H9 (cell line): ENCODE data around the gene GLCCI1. TPM values are rescaled to one million over a fixed set of nuclear protein-coding genes. Genes with fewer than 3 reads are reported as not detected.

Experiments
- DNase-seq: peaks from one replicate; pipeline ENCODE4 v3.0.0-alpha.2; 2017
- H2AFZ ChIP-seq: one replicate; pipeline ENCODE4 v1.6.1; 2013; ENCODE audit warnings: mild to moderate bottlenecking, low read length, control low read depth, moderate library complexity
- H2AK5ac ChIP-seq: 2 replicates; pipeline ENCODE4 v1.6.1; 2013; ENCODE audit warnings: low read length, control low read depth, mixed read lengths; ENCODE audit not compliant: insufficient read length
- H2BK120ac ChIP-seq: one replicate; pipeline ENCODE4 v1.6.1; 2013; ENCODE audit warnings: low read depth, mild to moderate bottlenecking, low read length, control low read depth, inconsistent platforms; ENCODE audit not compliant: poor library complexity, severe bottlenecking
- H2BK12ac ChIP-seq: 2 replicates; pipeline ENCODE4 v1.6.1; 2013; ENCODE audit warnings: low read length, control low read depth, mixed read lengths, low read depth; ENCODE audit not compliant: insufficient read length
- H2BK15ac ChIP-seq: 2 replicates; pipeline ENCODE4 v1.6.1; 2013; ENCODE audit warnings: low read depth, low read length, control low read depth
- H2BK20ac ChIP-seq: one replicate; pipeline ENCODE4 v1.6.1; 2013; ENCODE audit warnings: low read depth, mild to moderate bottlenecking, low read length, control low read depth, inconsistent platforms; ENCODE audit not compliant: poor library complexity, severe bottlenecking
- H2BK5ac ChIP-seq: 2 replicates; pipeline ENCODE4 v1.6.1; 2013; ENCODE audit warnings: low read length, control low read depth, mixed read lengths; ENCODE audit not compliant: insufficient read length
- H3K14ac ChIP-seq: 2 replicates; pipeline ENCODE4 v1.6.1; 2013; ENCODE audit warnings: low read length, control low read depth; ENCODE audit not compliant: insufficient read depth
- H3K18ac ChIP-seq: 2 replicates; pipeline ENCODE4 v1.6.1; 2013; ENCODE audit warnings: low read depth, mild to moderate bottlenecking, mixed read lengths, low read length, control low read depth; ENCODE audit not compliant: insufficient read length
- H3K23ac ChIP-seq: 2 replicates; pipeline ENCODE4 v1.6.1; 2013; ENCODE audit warnings: low read length, control low read depth, mixed read lengths, low read depth; ENCODE audit not compliant: insufficient read length
- H3K23me2 ChIP-seq: 2 replicates; pipeline ENCODE4 v1.6.1; 2013; ENCODE audit warnings: low read depth, mild to moderate bottlenecking, mixed read lengths, low read length, control low read depth; ENCODE audit not compliant: insufficient read length, poor library complexity, severe bottlenecking
- H3K27ac ChIP-seq: 2 replicates; pipeline ENCODE4 v1.5.1; 2013; ENCODE audit warnings: low read length, control low read depth, mixed read lengths, low read depth; ENCODE audit not compliant: insufficient read length
- H3K27me3 ChIP-seq: 2 replicates; pipeline ENCODE4 v1.6.1; 2013; ENCODE audit warnings: low read length, control low read depth, inconsistent platforms; ENCODE audit not compliant: insufficient read depth
- H3K4ac ChIP-seq: 2 replicates; pipeline ENCODE4 v1.6.1; 2013; ENCODE audit warnings: low read depth, mild to moderate bottlenecking, control low read depth, inconsistent platforms, low read length, moderate library complexity
- H3K4me1 ChIP-seq: 2 replicates; pipeline ENCODE4 v1.6.1; 2013; ENCODE audit warnings: low read length, control low read depth, inconsistent platforms; ENCODE audit not compliant: insufficient read depth
- H3K4me2 ChIP-seq: 2 replicates; pipeline ENCODE4 v1.6.1; 2013; ENCODE audit warnings: low read length, control low read depth, mixed read lengths; ENCODE audit not compliant: insufficient read length, insufficient read depth
- H3K56ac ChIP-seq: 2 replicates; pipeline ENCODE4 v1.6.1; 2013; ENCODE audit warnings: low read depth, mild to moderate bottlenecking, mixed read lengths, low read length, control low read depth; ENCODE audit not compliant: insufficient read length
- H3K79me1 ChIP-seq: 2 replicates; pipeline ENCODE4 v1.6.1; 2013; ENCODE audit warnings: low read depth, mild to moderate bottlenecking, moderate library complexity, low read length, control low read depth, inconsistent platforms; ENCODE audit not compliant: insufficient read depth, poor library complexity, severe bottlenecking
- H3K79me2 ChIP-seq: 2 replicates; pipeline ENCODE4 v1.6.1; 2013; ENCODE audit warnings: low read length, control low read depth, inconsistent platforms; ENCODE audit not compliant: insufficient read depth
- H3K9ac ChIP-seq: 2 replicates; pipeline ENCODE4 v1.6.1; 2013; ENCODE audit warnings: low read length, control low read depth, mixed read lengths; ENCODE audit not compliant: insufficient read length; ENCODE audit errors: extremely low read depth
- H3K9me3 ChIP-seq: one replicate; pipeline ENCODE4 v1.6.1; 2013; ENCODE audit warnings: low read depth, low read length, inconsistent platforms; ENCODE audit not compliant: control insufficient read depth
- H3T11ph ChIP-seq: one replicate; pipeline ENCODE4 v1.6.1; 2013; ENCODE audit warnings: mild to moderate bottlenecking, low read length, control low read depth, inconsistent platforms
- H4K20me1 ChIP-seq: one replicate; pipeline ENCODE4 v1.6.1; 2013; ENCODE audit not compliant: control insufficient read depth, insufficient read length, insufficient read depth
- H4K5ac ChIP-seq: 2 replicates; pipeline ENCODE4 v1.6.1; 2013; ENCODE audit warnings: low read depth, mild to moderate bottlenecking, mixed read lengths, low read length, control low read depth; ENCODE audit not compliant: insufficient read length
- H4K8ac ChIP-seq: replicated peaks from 2 replicates; pipeline ENCODE4 v1.6.1; 2013; ENCODE audit warnings: low read length, control low read depth, mixed read lengths, low read depth; ENCODE audit not compliant: insufficient read length
- H4K91ac ChIP-seq: 2 replicates; pipeline ENCODE4 v1.6.1; 2013; ENCODE audit warnings: low read depth, mild to moderate bottlenecking, moderate library complexity, mixed read lengths, low read length, control low read depth; ENCODE audit not compliant: insufficient read length
- H3K27ac Mint-ChIP-seq, 3 experiments: 2 replicates in 2 of 3; 3 replicates in 1 of 3; pipeline ENCODE4 v1.8.0; 2020 to 2021; ENCODE audit warnings: mixed read lengths in 3 of 3, mild to moderate bottlenecking in 1 of 3, moderate library complexity in 1 of 3
- H3K27me3 Mint-ChIP-seq: 2 replicates; pipeline ENCODE4 v1.8.0; 2021; ENCODE audit warnings: low read depth, mild to moderate bottlenecking, moderate library complexity, mixed read lengths
- H3K36me3 Mint-ChIP-seq, 3 experiments: 2 replicates in 2 of 3; 3 replicates in 1 of 3; pipeline ENCODE4 v1.8.0; 2020 to 2021; ENCODE audit warnings: low read depth in 3 of 3, mixed read lengths in 3 of 3; ENCODE audit not compliant: insufficient read depth in 1 of 3
- H3K4me1 Mint-ChIP-seq, 2 experiments: 2 replicates each; pipeline ENCODE4 v1.8.0; 2020; ENCODE audit warnings: mixed read lengths in 2 of 2
- H3K4me3 Mint-ChIP-seq, 2 experiments: 2 replicates in 1 of 2; 3 replicates in 1 of 2; pipeline ENCODE4 v1.8.0; 2020 to 2021; ENCODE audit warnings: mild to moderate bottlenecking in 2 of 2, mixed read lengths in 2 of 2, moderate library complexity in 1 of 2
- H3K9me3 Mint-ChIP-seq, 2 experiments: 2 replicates in 1 of 2; 3 replicates in 1 of 2; pipeline ENCODE4 v1.8.0; 2020; ENCODE audit warnings: mild to moderate bottlenecking in 2 of 2, mixed read lengths in 2 of 2, moderate library complexity in 1 of 2
- CTCF ChIP-seq: fragments of 200-600 bp; sonication (generic); conservative IDR thresholded peaks from 3 replicates; pipeline ENCODE4 v1.8.0; 2021; ENCODE audit warnings: antibody characterized with exemption, mild to moderate bottlenecking
- WGBS: extraction: QIAGEN DNeasy Blood & Tissue Kit; methylation state at CpG from one replicate; pipeline ENCODE4 v1.1.7; 2013; ENCODE audit warnings: missing lambda C conversion rate, low lambda C conversion rate, mixed read lengths; ENCODE audit not compliant: insufficient read length; ENCODE audit errors: extremely low coverage; 5-methylcytosine and 5-hydroxymethylcytosine counted together
- total RNA-seq: library from RNA; stranded (reverse); gene quantifications from 2 replicates; pipeline ENCODE4 v1.2.1, GENCODE V29; 2021

Gene GLCCI1
- total RNA-seq, 1 experiment from 2014 or later = 19.1 TPM

GRCh38 chr7:7946486-7946885 lies 22.1 kb upstream of the GLCCI1 start:
- Histone ChIP-seq H3K23me2 (no peaks in the 10 kb centered on the region), H4K5ac (no peak overlapping the region), H4K8ac (no peak overlapping the region), H2BK120ac (no peak overlapping the region), H3K23ac (no peak overlapping the region), H2BK12ac (no peak overlapping the region), H3K9ac (no peak overlapping the region), H2BK5ac (no peak overlapping the region), H3K4ac (no peak overlapping the region), H2BK20ac (no peak overlapping the region), H3K9me3 (no peaks in the 10 kb centered on the region), H2AK5ac (no peak overlapping the region), H3K79me2 (no peaks in the 10 kb centered on the region), H3K4me1 (0 out of 2 replicates have a peak, but pooled peaks cover 3% of the 10 kb centered on the region), H3K27ac (no peak overlapping the region), H3K79me1 (no peaks in the 10 kb centered on the region), H4K20me1 (no peaks in the 10 kb centered on the region), H2BK15ac (no peak overlapping the region), H3K18ac (no peak overlapping the region), H2AFZ (no peak overlapping the region), H3K14ac (no peak overlapping the region), H3K27me3 (no peaks in the 10 kb centered on the region), H3K4me2 (no peak overlapping the region), H3T11ph (no peak overlapping the region), H4K91ac (no peak overlapping the region), H3K56ac (no peak overlapping the region)
- H3K4me3 Mint-ChIP-seq = no peak overlapping the region
- peaks cover 3 to 5% (median 3%) of the 10 kb centered on the region in 3 experiments; a peak in 6 of 7 replicates for H3K36me3 Mint-ChIP-seq
- peaks cover 3 to 4% of the 10 kb centered on the region in 2 experiments; a peak in 4 of 5 replicates for H3K9me3 Mint-ChIP-seq
- no peak for TF ChIP-seq CTCF
- WGBS = no CpG with 5 or more reads among the region's 3 CpGs
- no peak for DNase-seq
- H3K27ac Mint-ChIP-seq = no peak overlapping the region
- peaks cover 0 to 6% of the 10 kb centered on the region in 2 experiments; a peak in 2 of 4 replicates for H3K4me1 Mint-ChIP-seq
- H3K27me3 Mint-ChIP-seq = no peaks in the 10 kb centered on the region
